Measurements from ENCODE around the gene HSPB7.
"Not testable (repeated sequence)": the region's sequence is repeated elsewhere in the genome, so short reads cannot be mapped to it uniquely, and the experiment has no call there.

The HSPB7 gene

DNA sequence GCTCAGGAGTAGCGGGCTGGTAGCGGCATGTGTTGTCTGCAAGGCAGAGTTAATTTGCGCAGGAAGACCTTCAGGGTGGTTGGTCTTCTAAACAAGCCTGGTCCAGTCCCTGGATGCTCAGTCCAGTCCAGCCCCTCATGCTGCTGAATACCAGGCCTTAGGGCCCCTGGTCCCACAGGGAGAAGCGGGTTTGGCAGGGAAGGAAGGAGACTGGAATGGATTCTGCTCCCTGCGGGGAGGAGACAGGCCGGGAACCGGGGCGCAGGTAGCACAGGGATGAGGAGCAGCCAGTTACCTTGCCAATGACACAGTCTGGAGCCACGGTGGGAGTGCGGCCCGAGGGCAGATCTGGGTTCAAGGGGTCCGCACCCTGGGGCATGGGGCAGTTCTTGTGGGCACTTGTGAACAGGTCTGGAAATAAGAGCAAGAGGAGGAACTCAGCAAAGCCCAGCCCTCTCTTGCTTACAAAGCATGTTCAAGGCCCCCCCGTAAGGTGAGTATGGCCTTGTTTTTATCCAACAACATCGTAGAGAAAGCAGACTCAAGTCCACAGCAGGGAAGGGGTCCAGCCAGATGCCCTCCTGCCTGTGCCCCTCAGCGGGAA is 45.5 kb upstream of the HSPB7 start:
- TF ChIP-seq, protein P1, sequence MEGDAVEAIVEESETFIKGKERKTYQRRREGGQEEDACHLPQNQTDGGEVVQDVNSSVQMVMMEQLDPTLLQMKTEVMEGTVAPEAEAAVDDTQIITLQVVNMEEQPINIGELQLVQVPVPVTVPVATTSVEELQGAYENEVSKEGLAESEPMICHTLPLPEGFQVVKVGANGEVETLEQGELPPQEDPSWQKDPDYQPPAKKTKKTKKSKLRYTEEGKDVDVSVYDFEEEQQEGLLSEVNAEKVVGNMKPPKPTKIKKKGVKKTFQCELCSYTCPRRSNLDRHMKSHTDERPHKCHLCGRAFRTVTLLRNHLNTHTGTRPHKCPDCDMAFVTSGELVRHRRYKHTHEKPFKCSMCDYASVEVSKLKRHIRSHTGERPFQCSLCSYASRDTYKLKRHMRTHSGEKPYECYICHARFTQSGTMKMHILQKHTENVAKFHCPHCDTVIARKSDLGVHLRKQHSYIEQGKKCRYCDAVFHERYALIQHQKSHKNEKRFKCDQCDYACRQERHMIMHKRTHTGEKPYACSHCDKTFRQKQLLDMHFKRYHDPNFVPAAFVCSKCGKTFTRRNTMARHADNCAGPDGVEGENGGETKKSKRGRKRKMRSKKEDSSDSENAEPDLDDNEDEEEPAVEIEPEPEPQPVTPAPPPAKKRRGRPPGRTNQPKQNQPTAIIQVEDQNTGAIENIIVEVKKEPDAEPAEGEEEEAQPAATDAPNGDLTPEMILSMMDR (IDR thresholded peaks at IDR 0.05; ENCODE audit: control insufficient read depth, extremely low read depth, insufficient read depth): no peak
- H3K4me3 ChIP-seq (ENCODE audit: low read depth, low read length): no peak overlapping the region
- DNase-seq (ENCODE audit: low read depth): no peak

DNA sequence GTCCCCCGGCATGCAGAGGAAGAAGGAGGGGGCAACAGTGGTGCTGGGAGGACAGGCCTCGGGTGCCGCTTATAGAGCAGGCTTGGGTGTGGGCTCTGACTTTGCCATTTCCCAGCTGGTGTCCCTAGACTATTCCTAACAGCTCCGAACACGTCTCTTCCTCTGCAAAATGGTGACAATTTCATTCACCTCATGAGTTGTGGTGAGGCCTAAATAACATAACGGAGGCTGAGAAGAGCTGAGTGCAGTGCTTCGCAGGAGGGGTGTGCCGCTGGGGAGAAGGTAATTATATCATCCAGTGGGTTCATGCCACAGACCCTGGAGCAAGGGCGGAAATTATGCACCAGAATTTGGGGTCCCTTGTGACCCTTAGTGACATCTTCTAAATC is 44.8 kb upstream of the HSPB7 start:
- H3K4me3 ChIP-seq (ENCODE audit: low read depth, low read length); DNase-seq (ENCODE audit: low read depth): not testable (repeated sequence)

DNA sequence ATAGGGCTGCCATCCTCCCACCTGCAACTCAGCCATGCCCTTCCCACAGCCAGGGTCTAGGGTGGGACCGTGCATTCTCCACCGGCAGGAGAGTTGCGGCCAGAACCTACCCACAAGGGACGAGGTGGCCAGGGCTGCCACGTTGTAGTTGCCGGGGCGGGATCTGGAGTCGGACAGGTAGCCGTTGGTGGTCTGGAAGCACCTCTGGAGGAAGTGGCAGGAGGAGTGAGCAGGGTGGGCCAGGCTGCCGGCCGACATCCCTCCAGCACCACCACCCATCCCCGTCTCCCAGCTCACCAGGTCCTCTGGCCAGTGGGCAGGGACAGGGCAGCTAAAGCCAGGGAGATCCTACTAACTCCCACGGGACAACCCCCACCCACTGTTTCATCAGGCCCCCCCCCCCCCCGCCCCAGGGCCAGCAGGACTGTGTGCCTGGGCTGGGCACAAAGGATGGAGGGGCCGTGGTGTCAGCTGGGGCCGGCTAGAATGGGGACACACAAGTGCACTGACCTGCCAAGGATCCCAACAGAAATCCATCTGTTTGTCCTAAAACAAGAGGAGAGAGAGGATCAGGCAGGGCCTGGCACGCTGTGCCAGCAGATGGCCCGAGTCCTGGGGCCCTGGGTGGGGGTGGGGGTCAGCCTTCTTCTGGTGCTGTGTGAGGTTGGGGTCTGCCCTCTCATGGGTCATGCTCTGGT is 44.3 kb upstream of the HSPB7 start:
- H3K4me3 ChIP-seq (ENCODE audit: low read depth, low read length): not testable (repeated sequence)

GRCh38 chr1:16061266-16061665 is 43.4 kb upstream of the HSPB7 start:
- TF ChIP-seq, protein P1 (IDR thresholded peaks at IDR 0.05; ENCODE audit: control insufficient read depth, extremely low read depth, insufficient read depth): no peak
- no peak for DNase-seq (ENCODE audit: low read depth)
- H3K4me3 ChIP-seq (ENCODE audit: low read depth, low read length): no peak overlapping the region

More for the DNA sequence above, 44.3 kb upstream of the HSPB7 start:
- not testable (repeated sequence) for DNase-seq (ENCODE audit: low read depth)

DNA sequence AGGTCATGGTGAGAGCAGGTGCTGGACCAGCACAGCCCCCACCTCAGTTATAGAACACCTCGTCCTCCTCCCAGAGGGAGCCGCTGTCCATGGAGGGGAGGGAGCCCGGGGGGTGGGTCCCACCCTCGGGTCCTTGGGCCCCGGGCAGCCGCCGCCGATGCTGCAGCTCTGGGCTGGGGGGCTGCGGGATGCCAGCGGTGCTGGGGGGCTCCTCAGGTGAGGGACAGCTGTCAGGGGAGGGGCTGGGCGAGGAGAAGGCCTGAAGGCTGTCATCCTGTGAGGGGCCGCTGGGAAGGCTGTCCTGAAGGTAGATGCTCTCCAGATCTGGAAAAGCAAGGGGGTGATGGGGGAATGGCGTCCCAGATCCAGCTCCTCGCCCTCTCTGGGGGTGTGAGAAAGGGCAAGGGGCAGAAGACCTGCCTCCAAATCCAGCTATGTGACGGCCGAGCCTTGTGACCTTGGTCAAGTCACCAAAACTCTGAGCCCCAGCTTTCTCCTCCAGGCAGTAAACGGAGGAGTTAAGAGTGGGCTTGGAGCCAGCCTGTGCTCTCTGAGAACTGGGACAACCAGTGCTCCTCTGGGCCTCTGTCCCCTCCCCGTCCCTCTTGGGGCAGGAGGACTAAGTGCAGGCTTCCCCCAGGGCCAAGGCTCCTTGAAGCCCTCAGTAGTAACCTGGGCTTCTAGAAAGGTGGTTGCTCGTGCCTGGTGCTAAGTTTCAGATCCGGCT is 40.7 kb upstream of the HSPB7 start:
- not testable (repeated sequence) for H3K4me3 ChIP-seq (ENCODE audit: low read depth, low read length); DNase-seq (ENCODE audit: low read depth)

- not testable (repeated sequence) for H3K4me3 ChIP-seq (ENCODE audit: low read depth, low read length)
Measured at GRCh38 chr1:16057314-16057915, 39.6 kb upstream of the HSPB7 start.

DNA sequence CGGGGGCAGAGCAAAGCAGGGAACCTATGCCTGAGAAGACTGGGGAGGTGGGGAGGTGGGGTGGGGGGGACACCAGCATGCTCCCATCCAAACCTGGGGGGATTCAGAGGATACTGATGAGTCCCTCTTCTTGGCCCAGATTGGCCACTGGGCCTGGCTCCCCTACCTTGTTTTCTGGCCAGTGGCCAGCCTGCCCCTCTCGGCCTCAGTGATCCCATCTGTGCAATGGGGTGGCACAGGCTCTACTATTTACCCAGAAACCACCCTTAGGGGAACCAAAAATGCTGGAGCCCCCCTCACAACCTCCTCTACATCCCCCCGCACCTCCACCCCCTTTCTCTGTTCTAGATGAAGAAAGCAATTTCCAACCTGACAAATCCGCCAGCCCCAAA is 38.7 kb upstream of the HSPB7 start:
- H3K4me3 ChIP-seq (ENCODE audit: low read depth, low read length); DNase-seq (ENCODE audit: low read depth): not testable (repeated sequence)

More at GRCh38 chr1:16057314-16057915, 39.6 kb upstream of the HSPB7 start:
- not testable (repeated sequence) for DNase-seq (ENCODE audit: low read depth)

GRCh38 chr1:16055613-16056520 is 38.0 kb upstream of the HSPB7 start:
- DNase-seq (ENCODE audit: low read depth): peak; percentile 41
- H3K4me3 ChIP-seq (ENCODE audit: low read depth, low read length): no peak overlapping the region
- TF ChIP-seq, protein P1 (IDR thresholded peaks at IDR 0.05; ENCODE audit: control insufficient read depth, extremely low read depth, insufficient read depth): peak; percentile 58
